K562 (cell line): ENCODE measurements around the gene SMAD1.

Experiments used
- HNRNPK ChIP-seq: fragments of 200-400 bp; formaldehyde crosslinking; IDR thresholded peaks from one replicate; pipeline ENCODE4 v1.6.1; 2018; ENCODE audit warnings: mild to moderate bottlenecking, low read depth, low read length; ENCODE audit not compliant: poor library complexity, severe bottlenecking
- POLR2AphosphoS5 ChIP-seq: IDR thresholded peaks from 2 replicates; pipeline ENCODE4 v1.6.1; 2011; ENCODE audit warnings: mild to moderate bottlenecking, low read depth, low read length, moderate library complexity; ENCODE audit not compliant: control insufficient read depth, insufficient read depth
- RBM39 ChIP-seq: fragments of 200-400 bp; formaldehyde crosslinking; optimal IDR thresholded peaks from 2 replicates; pipeline ENCODE3; 2018; ENCODE audit warnings: low read depth, low read length
- SRSF9 ChIP-seq: fragments of 200-400 bp; formaldehyde crosslinking; IDR thresholded peaks from 2 replicates; pipeline ENCODE4 v1.6.1; 2017; ENCODE audit warnings: low read depth, low read length, borderline replicate concordance
- TF ChIP-seq, protein P1 (sequence below): fragments of 250-450 bp; sonication (Bioruptor Pico); IDR thresholded peaks from 2 replicates; pipeline ENCODE4 v1.4.0; 2020; ENCODE audit warnings: mild to moderate bottlenecking, moderate library complexity, borderline replicate concordance
- TF ChIP-seq, protein P2 (sequence below), 3 experiments: IDR thresholded peaks in 2 of 3; conservative IDR thresholded peaks in 1 of 3; 2 replicates each; pipeline ENCODE4 v1.5.1; 2011 to 2012; ENCODE audit warnings: low read length in 3 of 3, mild to moderate bottlenecking in 3 of 3, control low read depth in 2 of 3, improper control_type of control experiment in 1 of 3, inconsistent platforms in 1 of 3, low read depth in 1 of 3, mixed read lengths in 1 of 3, moderate library complexity in 1 of 3; ENCODE audit not compliant: insufficient read depth in 2 of 3

DNA sequence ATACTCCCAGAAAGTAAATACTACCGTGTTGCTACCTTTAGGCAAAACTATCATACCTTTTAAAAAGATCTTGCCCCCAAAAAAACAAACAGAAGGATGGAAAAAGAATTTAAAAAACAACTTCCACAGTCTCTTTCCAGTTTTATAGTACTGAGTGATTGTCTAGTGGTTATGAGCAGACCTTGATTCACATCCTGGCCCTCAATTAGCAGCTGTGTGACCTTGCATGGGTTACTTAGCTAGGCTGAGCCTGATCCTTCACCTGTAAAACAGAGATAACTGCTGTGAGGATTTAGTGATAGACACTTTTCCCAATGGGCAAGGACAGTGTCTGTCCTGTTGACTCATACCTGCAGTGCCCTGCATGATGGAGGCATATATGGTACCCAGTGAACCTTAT is 49.0 kb downstream of the SMAD1 start:
- TF ChIP-seq POLR2AphosphoS5 = no peak
- TF ChIP-seq, protein P1, sequence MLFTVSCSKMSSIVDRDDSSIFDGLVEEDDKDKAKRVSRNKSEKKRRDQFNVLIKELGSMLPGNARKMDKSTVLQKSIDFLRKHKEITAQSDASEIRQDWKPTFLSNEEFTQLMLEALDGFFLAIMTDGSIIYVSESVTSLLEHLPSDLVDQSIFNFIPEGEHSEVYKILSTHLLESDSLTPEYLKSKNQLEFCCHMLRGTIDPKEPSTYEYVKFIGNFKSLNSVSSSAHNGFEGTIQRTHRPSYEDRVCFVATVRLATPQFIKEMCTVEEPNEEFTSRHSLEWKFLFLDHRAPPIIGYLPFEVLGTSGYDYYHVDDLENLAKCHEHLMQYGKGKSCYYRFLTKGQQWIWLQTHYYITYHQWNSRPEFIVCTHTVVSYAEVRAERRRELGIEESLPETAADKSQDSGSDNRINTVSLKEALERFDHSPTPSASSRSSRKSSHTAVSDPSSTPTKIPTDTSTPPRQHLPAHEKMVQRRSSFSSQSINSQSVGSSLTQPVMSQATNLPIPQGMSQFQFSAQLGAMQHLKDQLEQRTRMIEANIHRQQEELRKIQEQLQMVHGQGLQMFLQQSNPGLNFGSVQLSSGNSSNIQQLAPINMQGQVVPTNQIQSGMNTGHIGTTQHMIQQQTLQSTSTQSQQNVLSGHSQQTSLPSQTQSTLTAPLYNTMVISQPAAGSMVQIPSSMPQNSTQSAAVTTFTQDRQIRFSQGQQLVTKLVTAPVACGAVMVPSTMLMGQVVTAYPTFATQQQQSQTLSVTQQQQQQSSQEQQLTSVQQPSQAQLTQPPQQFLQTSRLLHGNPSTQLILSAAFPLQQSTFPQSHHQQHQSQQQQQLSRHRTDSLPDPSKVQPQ = no peak
- no peak for TF ChIP-seq HNRNPK
- no peak for TF ChIP-seq SRSF9
- TF ChIP-seq, protein P2, sequence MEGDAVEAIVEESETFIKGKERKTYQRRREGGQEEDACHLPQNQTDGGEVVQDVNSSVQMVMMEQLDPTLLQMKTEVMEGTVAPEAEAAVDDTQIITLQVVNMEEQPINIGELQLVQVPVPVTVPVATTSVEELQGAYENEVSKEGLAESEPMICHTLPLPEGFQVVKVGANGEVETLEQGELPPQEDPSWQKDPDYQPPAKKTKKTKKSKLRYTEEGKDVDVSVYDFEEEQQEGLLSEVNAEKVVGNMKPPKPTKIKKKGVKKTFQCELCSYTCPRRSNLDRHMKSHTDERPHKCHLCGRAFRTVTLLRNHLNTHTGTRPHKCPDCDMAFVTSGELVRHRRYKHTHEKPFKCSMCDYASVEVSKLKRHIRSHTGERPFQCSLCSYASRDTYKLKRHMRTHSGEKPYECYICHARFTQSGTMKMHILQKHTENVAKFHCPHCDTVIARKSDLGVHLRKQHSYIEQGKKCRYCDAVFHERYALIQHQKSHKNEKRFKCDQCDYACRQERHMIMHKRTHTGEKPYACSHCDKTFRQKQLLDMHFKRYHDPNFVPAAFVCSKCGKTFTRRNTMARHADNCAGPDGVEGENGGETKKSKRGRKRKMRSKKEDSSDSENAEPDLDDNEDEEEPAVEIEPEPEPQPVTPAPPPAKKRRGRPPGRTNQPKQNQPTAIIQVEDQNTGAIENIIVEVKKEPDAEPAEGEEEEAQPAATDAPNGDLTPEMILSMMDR (IDR thresholded peaks at IDR 0.05 in 2 of 3, conservative IDR thresholded peaks at IDR 0.05 in 1 of 3; ENCODE audit: insufficient read depth in 2 of 3, low read depth in 1 of 3, low read length in 3 of 3) = no peak
- no peak for TF ChIP-seq RBM39
